Colonic mucosa (tissue), 4 donors: ENCODE measurements around the gene SRSF12. TPM values are rescaled to one million over a fixed set of nuclear protein-coding genes. Genes with fewer than 3 reads are reported as not detected.

Experiments
- DNase-seq: peaks from one replicate; pipeline ENCODE4 v3.0.0-alpha.2; 2020
- H3K27ac ChIP-seq: fragments of 200-600 bp; one replicate; pipeline ENCODE4 v1.8.0; 2021
- H3K27me3 ChIP-seq: fragments of 200-600 bp; one replicate; pipeline ENCODE4 v1.8.0; 2021
- H3K36me3 ChIP-seq: fragments of 200-600 bp; one replicate; pipeline ENCODE4 v1.8.0; 2021
- H3K4me1 ChIP-seq: fragments of 200-600 bp; one replicate; pipeline ENCODE4 v1.8.0; 2021; ENCODE audit warnings: mild to moderate bottlenecking
- H3K4me3 ChIP-seq: fragments of 200-600 bp; one replicate; pipeline ENCODE4 v1.8.0; 2021
- H3K9ac ChIP-seq, 2 donors: one replicate each; pipeline ENCODE4 v1.7.0; 2013; ENCODE audit warnings: control low read depth in 2 of 2, low read depth in 2 of 2, low read length in 2 of 2
- H3K9me3 ChIP-seq: fragments of 200-600 bp; one replicate; pipeline ENCODE4 v1.8.0; 2021
- CTCF ChIP-seq: fragments of 200-600 bp; IDR thresholded peaks from one replicate; pipeline ENCODE4 v1.8.0; 2022; ENCODE audit warnings: antibody characterized with exemption, mild to moderate bottlenecking
- intact Hi-C: fragments of 100-400 bp; cut with DNase I; formaldehyde crosslinking; loops from one replicate; pipeline ENCODE4 v1.14.1; 2022
- total RNA-seq, 2 donors: library from RNA; stranded (reverse); fragmentation: NEBNext Ultra II Directional in 1 of 2; extraction: Animal tissue kit (Norgen Biotek cat#: 25700) in 1 of 2; gene quantifications; one replicate each; pipeline ENCODE4 v1.2.1, GENCODE V29; 2021
- donor health status: healthy.
- donor health status: DM: no; HTN: no; CAD: no.
- donor health status: DM: no; HTN: no; CAD: no.

Gene SRSF12
- total RNA-seq, 2 donors from 2014 or later: 0.35 TPM; not detected in 1

- Histone ChIP-seq H3K4me3 (peak overlapping the region; percentile 78), H3K4me1 (no peaks in the 10 kb centered on the region), H3K9me3 (no peaks in the 10 kb centered on the region), H3K36me3 (no peaks in the 10 kb centered on the region), H3K27ac (peak overlapping the region; percentile 99), H3K9ac (peak overlapping the region; percentile 79 to 99), H3K27me3 (no peaks in the 10 kb centered on the region)
- peak; percentile 58 for DNase-seq
- intact Hi-C loops: loop anchor here (5.0 to 10.0 kb wide), 2 partner anchors 38 to 95 kb away; partner anchors contain the start of gene SRSF12
- no peak for TF ChIP-seq CTCF
Observed at GRCh38 chr6:89079511-89080234, 38.2 kb downstream of the SRSF12 start.

- H3K4me3 ChIP-seq: no peak overlapping the region
- no peak overlapping the region for H3K27ac ChIP-seq
- no peaks in the 10 kb centered on the region for H3K36me3 ChIP-seq
- H3K9ac ChIP-seq: no peak overlapping the region
- no peak for DNase-seq
- TF ChIP-seq CTCF: no peak
- intact Hi-C loops: no loop called here
- no peaks in the 10 kb centered on the region for H3K4me1 ChIP-seq
- H3K9me3 ChIP-seq: no peaks in the 10 kb centered on the region
- no peaks in the 10 kb centered on the region for H3K27me3 ChIP-seq
Observed at GRCh38 chr6:89073840-89074239, 44.0 kb downstream of the SRSF12 start.

- Histone ChIP-seq H3K27me3 (no peaks in the 10 kb centered on the region), H3K4me3 (no peak overlapping the region), H3K36me3 (no peaks in the 10 kb centered on the region), H3K4me1 (no peaks in the 10 kb centered on the region), H3K9ac (no peak overlapping the region), H3K9me3 (no peaks in the 10 kb centered on the region), H3K27ac (no peak overlapping the region)
- intact Hi-C loops: no loop called here
- TF ChIP-seq CTCF: no peak
- no peak for DNase-seq
Observed at GRCh38 chr6:89073014-89073620, 44.8 kb downstream of the SRSF12 start.

- Histone ChIP-seq H3K27ac (peak overlapping the region; percentile 32), H3K9ac (no peak overlapping the region), H3K4me3 (no peak overlapping the region), H3K36me3 (no peaks in the 10 kb centered on the region), H3K9me3 (no peaks in the 10 kb centered on the region), H3K27me3 (no peaks in the 10 kb centered on the region), H3K4me1 (no peaks in the 10 kb centered on the region)
- intact Hi-C loops: no loop called here
- DNase-seq: peak; percentile 41
- TF ChIP-seq CTCF: no peak
Observed at GRCh38 chr6:89071036-89071435, 46.8 kb downstream of the SRSF12 start.

- H3K27ac ChIP-seq: no peak overlapping the region
Observed at GRCh38 chr6:89069536-89070163, 48.2 kb downstream of the SRSF12 start.

More at GRCh38 chr6:89069536-89070163, 48.2 kb downstream of the SRSF12 start:
- H3K9ac ChIP-seq: no peak overlapping the region
- no peak for DNase-seq
- no peak for TF ChIP-seq CTCF
- intact Hi-C loops: no loop called here
- no peaks in the 10 kb centered on the region for H3K9me3 ChIP-seq
- H3K36me3 ChIP-seq: no peaks in the 10 kb centered on the region
- no peak overlapping the region for H3K4me3 ChIP-seq
- no peaks in the 10 kb centered on the region for H3K4me1 ChIP-seq
- H3K27me3 ChIP-seq: no peaks in the 10 kb centered on the region
